Right cardiac atrium (tissue), 5 donors: Measurements from ENCODE around the gene NAPA. TPM values are rescaled to one million over a fixed set of nuclear protein-coding genes. Genes with fewer than 3 reads are reported as not detected.

Experiments used
- ATAC-seq, 2 donors: fragments of 200-7000 bp; cut with Tn5 transposase; one replicate each; pipeline versions ENCODE4 v1.8.0 to v1.9.1; 2020; ENCODE audit warnings: moderate library complexity in 2 of 2, mild to moderate bottlenecking in 1 of 2
- DNase-seq, 3 donors: peaks; one replicate each; pipeline ENCODE4 v3.0.0-alpha.2; 2020
- H3K27ac ChIP-seq: one replicate; pipeline ENCODE4 v1.5.1; 2013; ENCODE audit warnings: mild to moderate bottlenecking, low read length, control low read depth, moderate library complexity
- H3K27me3 ChIP-seq: one replicate; pipeline ENCODE4 v1.6.1; 2013; ENCODE audit not compliant: control insufficient read depth, insufficient read depth
- H3K4me1 ChIP-seq: one replicate; pipeline ENCODE4 v1.6.1; 2013; ENCODE audit warnings: low read length; ENCODE audit not compliant: control insufficient read depth, insufficient read depth
- H3K4me3 ChIP-seq: one replicate; pipeline ENCODE4 v1.5.1; 2013; ENCODE audit warnings: low read length, control low read depth
- H3K9me3 ChIP-seq: one replicate; pipeline ENCODE4 v1.6.1; 2013; ENCODE audit warnings: low read length; ENCODE audit not compliant: control insufficient read depth
- WGBS: extraction: QIAGEN DNeasy Blood & Tissue Kit; methylation state at CpG from one replicate; pipeline ENCODE4 v1.1.7; 2013; 5-methylcytosine and 5-hydroxymethylcytosine counted together
- intact Hi-C, 4 donors: fragments of 100-400 bp; cut with DNase I; formaldehyde crosslinking; loops; one replicate each; pipeline versions ENCODE4 v1.11.0 to v1.14.0; 2022 to 2023
- polyA plus RNA-seq: library from polyadenylated mRNA; stranded (reverse); fragments of 200-250 nt; gene quantifications from one replicate; pipeline ENCODE4 v1.2.3, GENCODE V29; 2013
- total RNA-seq, 4 donors: library from RNA; stranded (reverse); fragmentation: NEBNext Ultra II Directional; extraction: Animal tissue kit (Norgen Biotek cat#: 25700); gene quantifications; one replicate each; pipeline ENCODE4 v1.2.1, GENCODE V29; 2021
- donor health status: healthy with polysubstance abuse.
- donor health status: DM: no; HTN: yes; CAD: no.
- donor health status: DM: no; HTN: no; CAD: no.
- donor health status: DM: no; HTN: yes; CAD: no; lungs with severe emphysema.
- donor health status: DM: yes; HTN: yes; CAD: no.

The NAPA gene
- total and polyA plus RNA-seq, 5 donors, result 91.7 to 111 (median 105) TPM

GRCh38 chr19:47510516-47511127, 4.2 kb downstream of the NAPA start:
- no peak for DNase-seq
- Histone ChIP-seq H3K27ac (peak overlapping the region; percentile 21), H3K4me3 (no peak overlapping the region), H3K9me3 (no peaks in the 10 kb centered on the region), H3K4me1 (peaks cover 49% of the 10 kb centered on the region), H3K27me3 (no peaks in the 10 kb centered on the region)
- intact Hi-C loops, result loop anchor here in 3 of 4 donors (10.0 kb wide), 2 partner anchors 76 to 94 kb away; partner anchors contain the start of gene BICRA (in 2 of the 3)
- no peak for ATAC-seq
- WGBS, result 60% methylated on average over 12 of the region's 12 CpGs

- DNase-seq (peak in 1 of 3 donors; percentile 72), ATAC-seq (peak in 1 of 2 donors; percentile 29)
- Histone ChIP-seq H3K4me3 (no peak overlapping the region), H3K27me3 (no peaks in the 10 kb centered on the region), H3K9me3 (no peaks in the 10 kb centered on the region), H3K4me1 (peaks cover 49% of the 10 kb centered on the region), H3K27ac (no peak overlapping the region)
- intact Hi-C loops, result loop anchor here in 3 of 4 donors (10.0 kb wide), 3 partner anchors 75 to 185 kb away; partner anchors contain the start of gene BICRA (in 2 of the 3)
- WGBS, result 54% methylated on average over 8 of the region's 8 CpGs
These were observed 4.9 kb downstream of the NAPA start for GRCh38 chr19:47509973-47510372.

DNA sequence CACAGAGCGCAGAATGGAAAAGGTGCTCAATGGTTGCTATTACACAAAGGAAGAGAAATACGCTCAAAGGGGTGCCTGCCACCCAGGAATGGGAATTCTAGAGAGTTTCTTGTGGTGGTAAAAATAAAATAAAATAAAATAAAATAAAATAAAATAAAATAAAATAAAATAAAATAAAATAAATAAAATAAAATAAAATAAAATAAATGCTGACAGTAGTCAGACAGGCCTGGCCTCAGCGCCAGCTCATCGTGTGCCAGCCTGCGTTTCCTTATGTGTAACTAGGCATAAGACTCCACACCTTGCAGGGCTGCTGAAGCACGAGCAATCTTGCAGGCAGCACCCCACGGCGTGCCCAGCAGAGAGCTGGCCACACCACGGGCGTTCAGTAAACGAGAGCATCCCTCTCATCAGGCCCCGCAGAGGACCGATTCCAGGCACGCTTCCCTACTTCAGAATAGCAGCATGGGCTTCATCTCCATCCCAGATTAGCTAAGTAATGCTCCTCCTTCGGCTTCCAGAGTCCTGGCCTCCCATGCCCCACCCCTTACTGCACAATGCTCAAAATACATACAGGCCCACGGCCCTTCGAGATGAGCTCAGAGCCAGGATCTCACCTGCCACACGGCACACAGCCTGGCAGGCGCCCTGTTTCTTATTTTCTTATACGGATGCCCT, 5.6 kb downstream of the NAPA start:
- intact Hi-C loops, result loop anchor here in 1 of 4 donors (10.0 kb wide), 1 partner anchor 185 kb away; no protein-coding TSS in a partner anchor
- peak overlapping the region; percentile 19 for H3K27ac ChIP-seq
- WGBS, result 78% methylated on average over 20 of the region's 20 CpGs
- DNase-seq (peak in 1 of 3 donors; percentile 37), ATAC-seq (no peak)
- no peaks in the 10 kb centered on the region for H3K27me3 ChIP-seq
- H3K4me3 ChIP-seq, result no peak overlapping the region
- H3K9me3 ChIP-seq, result no peaks in the 10 kb centered on the region
- peaks cover 49% of the 10 kb centered on the region for H3K4me1 ChIP-seq

DNA sequence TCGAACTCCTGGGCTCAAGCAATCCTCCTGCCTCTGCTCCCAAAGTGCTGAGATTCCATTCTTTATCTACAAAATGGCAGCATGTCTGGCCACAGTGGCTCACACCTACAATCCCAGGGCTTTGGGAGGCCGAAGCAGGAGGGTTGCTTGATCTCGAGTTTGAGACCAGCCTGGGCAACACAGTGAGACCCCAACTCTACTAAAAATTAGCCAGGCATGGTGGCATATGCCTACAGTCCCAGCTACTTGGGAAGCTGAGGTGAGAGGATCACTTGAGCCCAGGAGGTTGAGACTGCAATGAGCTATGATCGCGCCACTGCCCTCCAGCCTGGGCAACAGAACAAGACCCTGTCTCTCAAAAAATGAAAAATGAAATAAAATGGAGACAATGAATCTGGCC, 6.1 kb downstream of the NAPA start:
- H3K27me3 ChIP-seq, result no peaks in the 10 kb centered on the region
- peaks cover 49% of the 10 kb centered on the region for H3K4me1 ChIP-seq
- no peak overlapping the region for H3K4me3 ChIP-seq
- H3K9me3 ChIP-seq, result no peaks in the 10 kb centered on the region
- no peak overlapping the region for H3K27ac ChIP-seq
- intact Hi-C loops, result loop anchor here in 1 of 4 donors (10.0 kb wide), 1 partner anchor 186 kb away; no protein-coding TSS in a partner anchor
- DNase-seq, result peak in 1 of 3 donors; percentile 11
- WGBS, result 91% methylated on average over 5 of the region's 5 CpGs
- no peak for ATAC-seq

- no peaks in the 10 kb centered on the region for H3K27me3 ChIP-seq
- no peak overlapping the region for H3K4me3 ChIP-seq
- intact Hi-C loops, result loop anchor here in 1 of 4 donors (10.0 kb wide), 1 partner anchor 187 kb away; no protein-coding TSS in a partner anchor
- WGBS, result 72% methylated on average over 11 of the region's 11 CpGs
- peaks cover 44% of the 10 kb centered on the region for H3K4me1 ChIP-seq
- peak in 1 of 3 donors; percentile 33 for DNase-seq
- no peak overlapping the region for H3K27ac ChIP-seq
- H3K9me3 ChIP-seq, result no peaks in the 10 kb centered on the region
- no peak for ATAC-seq
These were observed 6.8 kb downstream of the NAPA start for GRCh38 chr19:47507924-47508553.

DNA sequence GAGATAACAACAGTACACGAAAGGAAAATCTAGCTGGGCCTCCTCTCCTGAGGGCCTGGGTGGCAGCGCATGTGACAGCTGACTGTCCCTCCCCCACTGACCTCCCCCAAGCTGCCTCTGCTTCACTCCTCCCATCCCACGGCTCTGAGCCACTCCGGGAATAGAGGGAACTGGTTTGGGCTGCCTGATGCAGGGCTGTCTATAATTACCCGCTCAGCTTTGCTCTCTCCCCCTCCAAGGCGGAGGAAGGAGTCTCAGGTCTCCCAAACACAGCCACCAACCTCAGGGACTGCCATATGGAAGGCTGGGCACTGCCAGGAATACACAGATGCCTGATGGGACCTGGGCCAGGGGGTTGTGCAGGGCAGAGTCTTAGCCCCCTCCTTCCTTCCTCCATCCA, 7.9 kb downstream of the NAPA start:
- peak; percentile 66 to 75 for ATAC-seq

GRCh38 chr19:47506459-47506858, 8.4 kb downstream of the NAPA start:
- no peaks in the 10 kb centered on the region for H3K9me3 ChIP-seq
- ATAC-seq, result peak in 1 of 2 donors; percentile 4

More for the DNA sequence above, 7.9 kb downstream of the NAPA start:
- Histone ChIP-seq H3K9me3 (no peaks in the 10 kb centered on the region), H3K27me3 (no peaks in the 10 kb centered on the region), H3K27ac (peak overlapping the region; percentile 33), H3K4me1 (peaks cover 35% of the 10 kb centered on the region), H3K4me3 (no peak overlapping the region)
- 44% methylated on average over 6 of the region's 6 CpGs for WGBS
- peak in 1 of 3 donors; percentile 60 for DNase-seq
- intact Hi-C loops, result loop anchor here in 1 of 4 donors (10.0 kb wide), 1 partner anchor 188 kb away; no protein-coding TSS in a partner anchor

GRCh38 chr19:47505506-47505905, 9.4 kb downstream of the NAPA start:
- H3K27me3 ChIP-seq, result no peaks in the 10 kb centered on the region
- H3K9me3 ChIP-seq, result no peaks in the 10 kb centered on the region
- H3K4me3 ChIP-seq, result no peak overlapping the region
- H3K4me1 ChIP-seq, result peaks cover 22% of the 10 kb centered on the region
- no peak overlapping the region for H3K27ac ChIP-seq
- intact Hi-C loops, result loop anchor here in 1 of 4 donors (10.0 kb wide), 1 partner anchor 189 kb away; no protein-coding TSS in a partner anchor
- WGBS, result 93% methylated on average over 6 of the region's 6 CpGs
- ATAC-seq (no peak), DNase-seq (peak in 1 of 3 donors; percentile 22)

More at GRCh38 chr19:47506459-47506858, 8.4 kb downstream of the NAPA start:
- Histone ChIP-seq H3K27me3 (no peaks in the 10 kb centered on the region), H3K4me3 (no peak overlapping the region), H3K27ac (peak overlapping the region; percentile 33), H3K4me1 (peaks cover 32% of the 10 kb centered on the region)
- intact Hi-C loops, result loop anchor here in 1 of 4 donors (10.0 kb wide), 1 partner anchor 188 kb away; no protein-coding TSS in a partner anchor
- 71% methylated on average over 8 of the region's 8 CpGs for WGBS
- peak in 1 of 3 donors; percentile 35 for DNase-seq

DNA sequence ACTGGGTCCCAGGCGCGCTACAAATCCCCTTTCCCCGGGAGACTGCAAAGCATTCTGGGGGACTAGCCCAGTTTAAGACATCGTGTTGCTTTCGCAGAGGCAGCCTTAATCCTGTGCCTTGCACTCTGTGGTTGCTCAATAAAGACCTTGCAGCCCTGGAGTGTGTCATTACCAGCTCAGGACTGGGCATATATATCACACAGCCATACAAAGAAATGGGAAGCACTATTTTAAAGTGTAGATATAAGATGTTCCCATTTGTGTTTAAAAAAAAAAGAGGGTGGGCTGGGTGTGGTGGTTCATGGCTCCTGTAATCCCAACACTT, 11.1 kb downstream of the NAPA start:
- intact Hi-C loops, result loop anchor here in 1 of 4 donors (10.0 kb wide), 1 partner anchor 191 kb away; no protein-coding TSS in a partner anchor
- H3K27ac ChIP-seq, result no peak overlapping the region

GRCh38 chr19:47503130-47503825, 11.6 kb downstream of the NAPA start:
- H3K4me3 ChIP-seq, result no peak overlapping the region
- 88% methylated on average over 13 of the region's 13 CpGs for WGBS
- H3K9me3 ChIP-seq, result no peaks in the 10 kb centered on the region
- H3K27me3 ChIP-seq, result no peaks in the 10 kb centered on the region
- peaks cover 12% of the 10 kb centered on the region for H3K4me1 ChIP-seq
- H3K27ac ChIP-seq, result no peak overlapping the region
- ATAC-seq (no peak), DNase-seq (peak in 1 of 3 donors; percentile 24)
- intact Hi-C loops, result loop anchor here in 1 of 4 donors (10.0 kb wide), 1 partner anchor 192 kb away; no protein-coding TSS in a partner anchor

More for the DNA sequence above, 11.1 kb downstream of the NAPA start:
- ATAC-seq, result no peak
- Histone ChIP-seq H3K4me3 (no peak overlapping the region), H3K4me1 (peaks cover 15% of the 10 kb centered on the region), H3K27me3 (no peaks in the 10 kb centered on the region), H3K9me3 (no peaks in the 10 kb centered on the region)
- DNase-seq, result no peak
- 71% methylated on average over 5 of the region's 5 CpGs for WGBS
